ENCODE measurements around the gene SSR1. TPM values are rescaled to one million over a fixed set of nuclear protein-coding genes. Genes with fewer than 3 reads are reported as not detected.
"Not testable (repeated sequence)": the region's sequence is repeated elsewhere in the genome, so short reads cannot be mapped to it uniquely, and the experiment has no call there.

SSR1 gene
- total and polyA plus RNA-seq, 5 donors, result 21.6 to 96.3 (median 76.1) TPM

GRCh38 chr6:7317538-7317937 lies 4.5 kb upstream of the SSR1 start:
- no peak for ATAC-seq
- Histone ChIP-seq H3K27me3 (ENCODE audit: control insufficient read depth, insufficient read depth) (no peaks in the 10 kb centered on the region), H3K9me3 (ENCODE audit: control insufficient read depth, low read length) (no peaks in the 10 kb centered on the region), H3K4me3 (ENCODE audit: low read length) (no peak overlapping the region), H3K4me1 (ENCODE audit: control insufficient read depth, insufficient read depth, low read length) (no peaks in the 10 kb centered on the region), H3K27ac (ENCODE audit: low read length) (no peak overlapping the region)
- WGBS, result 85% methylated on average over 9 of the region's 9 CpGs
- no peak for DNase-seq
- intact Hi-C loops (cut with DNase I), result loop anchor here in 1 of 4 donors (10.0 kb wide), 1 partner anchor 67 kb away; the partner anchor contains the start of genes CAGE1 and RIOK1

DNA sequence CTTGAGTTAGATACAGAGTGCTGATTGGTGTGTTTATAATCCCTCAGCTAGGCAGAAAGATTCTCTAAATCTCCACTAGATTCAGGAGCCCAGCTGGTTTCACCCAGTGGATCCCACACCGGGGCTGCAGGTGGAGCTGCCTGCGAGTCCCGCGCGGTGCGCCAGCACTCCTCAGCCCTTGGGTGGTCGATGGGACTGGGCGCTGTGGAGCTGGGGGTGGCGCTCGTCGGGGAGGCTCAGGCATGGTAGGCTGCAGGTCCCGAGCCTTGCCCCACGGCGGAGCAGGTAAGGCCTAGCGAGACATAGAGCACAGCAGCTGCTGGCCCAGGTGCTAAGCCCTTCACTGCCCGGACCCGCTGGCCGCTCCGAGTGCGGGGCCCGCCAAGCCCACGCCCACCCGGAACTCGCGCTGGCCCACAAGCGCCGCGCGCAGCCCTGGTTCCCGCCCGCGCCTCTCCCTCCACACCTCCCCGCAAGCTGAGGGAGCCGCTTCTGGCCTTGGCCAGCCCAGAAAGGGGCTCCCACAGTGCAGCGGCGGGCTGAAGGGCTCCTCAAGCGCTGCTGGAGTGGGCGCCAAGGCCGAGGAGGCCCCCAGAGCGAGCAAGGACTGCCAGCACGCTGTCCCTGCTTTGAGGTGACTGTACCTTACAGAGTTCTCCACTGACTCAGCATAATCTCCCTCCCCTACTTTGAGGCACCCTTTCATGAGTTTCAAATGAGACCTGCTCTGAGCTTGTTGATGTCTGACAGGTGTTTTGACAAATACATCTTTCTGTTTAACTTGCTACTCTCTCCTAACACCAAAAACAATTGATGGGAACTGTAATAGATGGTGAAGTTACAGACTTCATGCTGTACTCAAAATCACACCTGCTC lies 3.9 kb upstream of the SSR1 start:
- Histone ChIP-seq H3K27ac (ENCODE audit: low read length) (no peak overlapping the region), H3K9me3 (ENCODE audit: control insufficient read depth, low read length) (no peaks in the 10 kb centered on the region), H3K4me3 (ENCODE audit: low read length) (no peak overlapping the region), H3K27me3 (ENCODE audit: control insufficient read depth, insufficient read depth) (no peaks in the 10 kb centered on the region), H3K4me1 (ENCODE audit: control insufficient read depth, insufficient read depth, low read length) (no peaks in the 10 kb centered on the region)
- DNase-seq, result no peak
- intact Hi-C loops (cut with DNase I), result loop anchor here in 1 of 4 donors (10.0 kb wide), 1 partner anchor 68 kb away; the partner anchor contains the start of genes CAGE1 and RIOK1
- WGBS, result 95% methylated on average over 37 of the region's 41 CpGs
- ATAC-seq, result no peak

DNA sequence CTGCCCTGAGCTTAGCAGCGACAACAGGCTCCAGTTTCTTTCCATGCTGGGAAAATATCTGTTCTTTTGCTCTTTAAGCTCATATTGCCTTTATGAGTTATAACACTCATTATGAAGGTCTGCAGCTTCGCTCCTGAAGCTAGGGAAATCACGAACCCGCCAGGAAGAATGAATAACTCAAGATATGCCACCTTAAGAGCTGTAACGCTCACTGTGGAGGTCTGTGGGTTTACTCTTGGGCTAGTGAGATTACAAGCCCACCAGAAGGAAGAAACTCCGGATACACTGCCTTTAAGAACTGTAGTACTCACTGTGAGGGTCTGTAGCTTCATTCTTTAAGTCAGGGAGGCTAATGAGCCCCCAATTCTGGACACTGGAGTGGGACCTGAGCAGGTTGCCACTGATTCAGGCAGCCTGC lies 3.0 kb upstream of the SSR1 start:
- Histone ChIP-seq H3K27me3 (ENCODE audit: control insufficient read depth, insufficient read depth) (no peaks in the 10 kb centered on the region), H3K4me3 (ENCODE audit: low read length) (no peak overlapping the region), H3K4me1 (ENCODE audit: control insufficient read depth, insufficient read depth, low read length) (no peaks in the 10 kb centered on the region), H3K9me3 (ENCODE audit: control insufficient read depth, low read length) (no peaks in the 10 kb centered on the region), H3K27ac (ENCODE audit: low read length) (no peak overlapping the region)
- DNase-seq (no peak), ATAC-seq (no peak)
- 79% methylated on average over 6 of the region's 6 CpGs for WGBS
- intact Hi-C loops (cut with DNase I), result loop anchor here in 1 of 4 donors (10.0 kb wide), 1 partner anchor 69 kb away; the partner anchor contains the start of genes CAGE1 and RIOK1

GRCh38 chr6:7315087-7315947 lies 2.3 kb upstream of the SSR1 start:
- intact Hi-C loops (cut with DNase I), result loop anchor here in 1 of 4 donors (10.0 kb wide), 1 partner anchor 69 kb away; the partner anchor contains the start of genes CAGE1 and RIOK1
- H3K27me3 ChIP-seq (ENCODE audit: control insufficient read depth, insufficient read depth); H3K4me1 ChIP-seq (ENCODE audit: control insufficient read depth, insufficient read depth, low read length); H3K4me3 ChIP-seq (ENCODE audit: low read length); H3K9me3 ChIP-seq (ENCODE audit: control insufficient read depth, low read length); H3K27ac ChIP-seq (ENCODE audit: low read length); ATAC-seq: not testable (repeated sequence)
- DNase-seq, result peak in 1 of 3 donors; percentile 63
- 87% methylated on average over 34 of the region's 34 CpGs for WGBS

GRCh38 chr6:7314414-7314813 lies 1.4 kb upstream of the SSR1 start:
- WGBS, result 97% methylated on average over 7 of the region's 7 CpGs
- Histone ChIP-seq H3K4me1 (ENCODE audit: control insufficient read depth, insufficient read depth, low read length) (no peaks in the 10 kb centered on the region), H3K27me3 (ENCODE audit: control insufficient read depth, insufficient read depth) (no peaks in the 10 kb centered on the region), H3K4me3 (ENCODE audit: low read length) (no peak overlapping the region), H3K27ac (ENCODE audit: low read length) (no peak overlapping the region), H3K9me3 (ENCODE audit: control insufficient read depth, low read length) (no peaks in the 10 kb centered on the region)
- ATAC-seq (no peak), DNase-seq (peak in 1 of 3 donors; percentile 47)
- intact Hi-C loops (cut with DNase I), result loop anchor here in 2 of 4 donors (5.0 to 10.0 kb wide), 2 partner anchors 70 to 78 kb away; partner anchors contain the start of genes CAGE1 (in 1 of the 2) and RIOK1 (in 1 of the 2)

DNA sequence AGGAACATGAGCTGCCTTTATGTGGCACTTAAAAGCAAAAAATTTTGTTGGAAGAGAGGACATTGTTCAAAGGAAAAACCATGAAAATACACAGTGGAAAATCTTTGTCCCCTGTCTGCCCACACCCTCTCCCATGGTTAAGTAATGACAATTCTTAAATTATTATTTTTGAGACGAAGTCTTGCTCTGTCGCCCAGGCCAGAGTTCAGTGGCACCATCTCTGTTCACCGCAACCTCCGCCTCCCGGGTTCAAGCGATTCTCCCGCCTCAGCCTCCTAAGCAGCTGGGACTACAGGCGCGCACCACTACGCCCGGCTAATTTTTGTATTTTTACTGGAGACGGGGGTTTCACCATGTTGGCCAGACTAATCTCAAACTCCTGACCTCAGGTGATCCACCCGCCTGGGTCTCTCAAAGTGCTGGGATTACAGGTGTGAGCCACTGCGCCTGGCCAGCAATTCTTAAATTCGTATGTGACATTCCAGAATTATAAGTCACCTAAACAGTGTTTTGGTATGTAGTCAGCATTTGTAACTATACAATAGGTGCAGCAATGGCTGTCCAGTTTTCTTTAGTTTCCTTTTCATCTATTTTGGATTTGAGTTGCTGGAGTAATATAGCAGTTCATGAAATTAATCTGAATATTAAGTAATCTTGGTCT lies 636 bp upstream of the SSR1 start:
- no peaks in the 10 kb centered on the region for H3K27me3 ChIP-seq (ENCODE audit: control insufficient read depth, insufficient read depth)
- ATAC-seq, result peak in 1 of 2 donors; percentile 2
- peak overlapping the region; percentile 44 for H3K4me3 ChIP-seq (ENCODE audit: low read length)
- intact Hi-C loops (cut with DNase I), result loop anchor here in 2 of 4 donors (5.0 to 10.0 kb wide), 2 partner anchors 71 to 79 kb away; partner anchors contain the start of genes CAGE1 (in 1 of the 2) and RIOK1 (in 1 of the 2)
- no peaks in the 10 kb centered on the region for H3K9me3 ChIP-seq (ENCODE audit: control insufficient read depth, low read length)
- H3K27ac ChIP-seq (ENCODE audit: low read length), result peak overlapping the region; percentile 13
- no peaks in the 10 kb centered on the region for H3K4me1 ChIP-seq (ENCODE audit: control insufficient read depth, insufficient read depth, low read length)
- DNase-seq, result peak in 1 of 3 donors; percentile 50
- 88% methylated on average over 15 of the region's 15 CpGs for WGBS

DNA sequence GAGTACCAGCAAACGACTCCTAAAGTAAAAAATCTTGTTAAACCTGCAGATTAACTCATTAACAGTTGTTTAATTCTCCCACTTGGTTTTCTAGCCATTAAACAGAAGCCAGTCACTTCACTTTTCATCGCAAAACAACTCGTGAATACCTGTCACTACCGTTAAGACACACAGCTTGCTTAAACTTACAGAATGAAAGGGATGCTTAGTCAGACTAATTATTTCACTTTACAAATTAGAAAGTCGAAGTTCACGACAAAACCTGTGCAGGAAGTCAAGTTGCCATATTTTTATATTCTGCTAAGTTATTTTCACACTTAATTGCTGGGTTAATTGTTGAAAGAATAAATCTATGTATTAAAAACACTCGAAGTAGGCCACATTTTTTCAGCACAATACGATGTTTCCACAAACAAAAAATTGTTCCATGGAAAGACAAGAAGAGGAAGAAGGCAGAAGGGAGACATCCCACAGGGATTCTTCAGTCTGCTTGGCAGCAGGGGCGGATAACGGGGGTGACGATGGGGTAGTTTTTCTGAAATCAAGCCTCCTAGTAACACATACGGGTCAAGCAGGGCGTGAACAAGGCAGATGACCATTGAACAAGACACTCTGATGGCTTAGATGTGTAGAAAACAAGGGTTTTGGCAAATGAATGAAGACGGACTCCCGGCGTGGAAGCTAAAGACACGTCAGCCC lies 933 bp downstream of the SSR1 start:
- ATAC-seq (no peak), DNase-seq (no peak)
- Histone ChIP-seq H3K27ac (ENCODE audit: low read length) (peak overlapping the region; percentile 97), H3K27me3 (ENCODE audit: control insufficient read depth, insufficient read depth) (no peaks in the 10 kb centered on the region), H3K4me1 (ENCODE audit: control insufficient read depth, insufficient read depth, low read length) (no peaks in the 10 kb centered on the region), H3K9me3 (ENCODE audit: control insufficient read depth, low read length) (no peaks in the 10 kb centered on the region), H3K4me3 (ENCODE audit: low read length) (peak overlapping the region; percentile 77)
- intact Hi-C loops (cut with DNase I), result loop anchor here in 2 of 4 donors (5.0 to 10.0 kb wide), 2 partner anchors 73 to 80 kb away; partner anchors contain the start of genes CAGE1 (in 1 of the 2) and RIOK1 (in 1 of the 2)
- 1% methylated on average over 17 of the region's 17 CpGs for WGBS

DNA sequence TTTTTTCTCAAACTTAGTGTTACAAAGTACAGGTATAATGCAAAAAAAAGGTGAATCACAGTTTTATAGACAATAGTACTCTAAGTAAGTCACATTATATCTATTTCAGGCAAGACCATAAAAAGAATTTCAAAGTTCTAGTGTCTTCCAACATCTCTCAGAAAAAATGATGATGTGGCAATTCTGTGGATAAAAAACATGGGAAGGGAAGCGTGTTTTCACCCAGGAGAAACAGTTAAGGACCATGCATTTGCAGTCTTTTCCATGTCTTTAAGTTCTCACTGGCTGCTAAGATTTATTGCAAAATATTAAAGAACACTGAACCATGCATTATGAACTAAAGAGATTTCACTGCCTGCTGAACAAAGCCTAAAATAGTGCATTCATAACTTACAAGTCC lies 1.8 kb downstream of the SSR1 start:
- Histone ChIP-seq H3K4me3 (ENCODE audit: low read length) (no peak overlapping the region), H3K27me3 (ENCODE audit: control insufficient read depth, insufficient read depth) (no peaks in the 10 kb centered on the region), H3K27ac (ENCODE audit: low read length) (no peak overlapping the region), H3K4me1 (ENCODE audit: control insufficient read depth, insufficient read depth, low read length) (no peaks in the 10 kb centered on the region), H3K9me3 (ENCODE audit: control insufficient read depth, low read length) (no peaks in the 10 kb centered on the region)
- intact Hi-C loops (cut with DNase I), result loop anchor here in 2 of 4 donors (5.0 to 10.0 kb wide), 2 partner anchors 74 to 81 kb away; partner anchors contain the start of genes CAGE1 (in 1 of the 2) and RIOK1 (in 1 of the 2)
- WGBS, result 46% methylated on average over 1 of the region's 1 CpG
- DNase-seq (no peak), ATAC-seq (no peak)

- ATAC-seq, result no peak
- H3K4me1 ChIP-seq (ENCODE audit: control insufficient read depth, insufficient read depth, low read length), result no peaks in the 10 kb centered on the region
- intact Hi-C loops (cut with DNase I), result loop anchor here in 2 of 4 donors (10.0 kb wide), 2 partner anchors 96 to 276 kb away; no protein-coding TSS in a partner anchor
Observed at GRCh38 chr6:7309050-7309449, 3.9 kb downstream of the SSR1 start.

More at GRCh38 chr6:7309050-7309449, 3.9 kb downstream of the SSR1 start:
- Histone ChIP-seq H3K27me3 (ENCODE audit: control insufficient read depth, insufficient read depth) (no peaks in the 10 kb centered on the region), H3K27ac (ENCODE audit: low read length) (no peak overlapping the region), H3K4me3 (ENCODE audit: low read length) (no peak overlapping the region), H3K9me3 (ENCODE audit: control insufficient read depth, low read length) (no peaks in the 10 kb centered on the region)
- no peak for DNase-seq
- 81% methylated on average over 5 of the region's 5 CpGs for WGBS
